Superior temporal gyrus (tissue), 1 donor: ENCODE results near the gene APBA3.
"Not testable (repeated sequence)": the region's sequence is repeated elsewhere in the genome, so short reads cannot be mapped to it uniquely, and the experiment has no call there.

Experiments used
- DNase-seq: peaks from one replicate; pipeline ENCODE4 v3.0.0-alpha.2; 2016; ENCODE audit errors: extremely low spot score

The APBA3 gene

DNA sequence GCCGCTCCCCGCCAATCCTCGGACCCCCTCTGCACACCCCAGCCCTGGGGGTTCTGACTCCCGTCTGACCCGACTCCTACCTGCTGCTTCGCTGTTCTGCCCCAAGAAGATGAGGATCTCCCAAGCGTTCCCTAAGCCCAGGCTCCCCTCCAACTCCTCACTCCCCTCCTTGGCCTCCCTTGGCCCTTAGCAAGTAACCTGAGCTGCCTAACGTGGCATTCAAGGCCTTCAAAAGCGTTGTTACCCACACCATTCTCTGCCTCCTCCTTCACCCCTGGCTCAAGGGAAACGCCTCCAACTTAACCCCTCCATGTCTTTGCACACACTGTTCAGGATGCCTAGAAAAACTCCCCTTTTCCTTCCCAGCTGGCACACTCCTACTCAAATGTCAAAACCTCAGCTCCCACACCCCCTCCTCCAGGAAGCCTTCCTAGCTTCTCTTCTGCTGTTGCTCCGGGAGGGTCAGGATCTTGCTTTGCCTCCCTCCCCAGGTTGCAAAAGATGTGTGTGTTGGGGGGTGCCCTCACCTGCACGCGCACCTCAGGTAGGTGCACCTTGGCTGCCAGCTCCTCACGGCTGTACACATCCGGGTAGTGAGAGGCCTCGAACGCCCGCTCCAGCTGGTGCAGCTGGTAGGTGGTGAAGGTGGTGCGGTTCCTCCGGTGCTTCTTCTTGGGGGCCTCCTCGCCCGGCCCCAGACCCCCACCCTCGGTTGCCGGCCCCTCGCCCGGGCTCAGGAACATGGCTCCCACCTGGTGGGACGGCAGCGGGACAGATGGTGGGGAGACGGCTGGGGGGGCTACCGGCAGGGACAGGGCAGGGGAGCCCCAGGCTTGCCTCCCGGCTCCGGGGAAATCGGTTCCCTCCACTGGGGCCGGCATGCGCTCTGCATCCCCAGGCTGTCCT lies 9.8 kb upstream of the APBA3 start:
- no peak for DNase-seq

DNA sequence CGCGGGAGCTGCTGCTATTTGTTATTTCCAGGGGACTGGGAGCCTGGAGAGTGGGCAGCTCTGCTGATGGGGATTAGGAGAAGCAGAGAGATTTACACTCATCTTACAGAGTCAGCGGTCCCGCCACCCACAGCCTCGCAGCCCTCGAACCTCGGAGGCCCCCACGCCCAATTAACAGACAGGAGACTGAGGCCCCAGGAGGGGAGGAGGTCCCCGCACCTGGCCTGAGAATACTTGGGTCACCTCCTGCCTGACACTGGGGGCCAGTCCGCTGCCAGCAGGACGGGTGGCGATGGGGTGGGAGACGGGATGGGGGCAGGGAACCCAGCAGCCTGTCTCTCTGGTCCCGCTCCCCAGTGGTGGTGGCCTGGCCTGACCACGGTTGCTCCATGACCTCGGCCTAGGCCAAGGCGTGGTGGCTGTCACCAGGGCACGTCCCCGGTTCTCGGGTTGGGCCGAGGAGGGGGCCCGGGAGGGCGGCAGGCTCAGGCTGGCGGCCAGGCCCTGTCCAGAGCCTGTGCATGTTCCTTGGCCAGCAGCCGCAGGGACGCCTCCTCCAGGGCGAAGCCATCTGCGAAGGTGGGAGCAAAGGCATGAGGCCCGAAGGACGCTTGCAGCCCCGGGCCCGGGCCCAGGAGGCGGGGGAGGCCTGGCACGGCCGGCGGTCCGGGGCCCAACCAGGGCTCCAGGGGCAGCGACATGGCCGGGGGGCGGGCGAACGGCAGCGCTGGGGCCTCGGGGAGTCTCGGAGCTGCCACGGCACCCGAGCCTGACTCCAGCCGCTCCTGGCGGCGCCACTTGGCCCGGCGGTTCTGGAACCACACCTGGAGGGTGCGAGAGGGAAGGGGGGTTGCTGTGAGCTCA lies 8.9 kb upstream of the APBA3 start:
- no peak for DNase-seq

DNA sequence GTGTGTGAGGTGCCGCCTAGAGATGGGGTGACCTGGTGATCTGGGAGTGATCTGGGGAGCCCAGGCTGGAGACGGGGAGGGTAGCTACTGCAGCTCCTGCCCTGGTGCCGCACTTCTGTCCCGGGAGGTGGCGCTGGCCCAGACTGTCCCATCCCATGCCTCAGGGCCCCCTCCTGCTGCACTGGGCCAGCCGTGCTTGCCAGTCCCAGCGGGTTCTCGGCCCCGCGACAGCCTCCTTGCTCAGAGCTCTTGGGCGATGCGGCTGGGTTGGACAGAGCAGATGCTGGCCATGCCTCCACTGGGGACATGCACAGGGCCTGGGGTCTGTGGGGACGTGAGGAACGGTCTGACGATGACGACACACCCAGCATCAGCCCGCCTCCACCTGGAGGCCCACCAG lies 8.0 kb upstream of the APBA3 start:
- no peak for DNase-seq

DNA sequence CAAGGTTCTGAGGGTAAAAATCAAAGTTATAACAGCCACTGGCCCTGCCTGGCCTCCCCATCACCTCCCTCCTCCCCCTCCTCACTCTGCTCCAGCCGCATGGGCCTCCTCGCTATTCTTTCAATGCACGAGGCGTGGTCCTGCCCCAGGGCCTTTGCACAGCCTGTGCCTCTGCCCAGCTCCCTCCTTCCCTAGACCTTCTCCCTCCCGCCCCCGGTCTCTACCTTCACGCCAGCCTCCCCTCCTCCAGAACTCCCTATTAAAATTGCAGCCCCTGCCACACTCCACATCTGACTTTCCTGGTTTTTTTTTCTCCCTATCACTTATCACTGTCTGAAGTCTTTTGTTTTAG lies 7.2 kb upstream of the APBA3 start:
- DNase-seq = no peak

DNA sequence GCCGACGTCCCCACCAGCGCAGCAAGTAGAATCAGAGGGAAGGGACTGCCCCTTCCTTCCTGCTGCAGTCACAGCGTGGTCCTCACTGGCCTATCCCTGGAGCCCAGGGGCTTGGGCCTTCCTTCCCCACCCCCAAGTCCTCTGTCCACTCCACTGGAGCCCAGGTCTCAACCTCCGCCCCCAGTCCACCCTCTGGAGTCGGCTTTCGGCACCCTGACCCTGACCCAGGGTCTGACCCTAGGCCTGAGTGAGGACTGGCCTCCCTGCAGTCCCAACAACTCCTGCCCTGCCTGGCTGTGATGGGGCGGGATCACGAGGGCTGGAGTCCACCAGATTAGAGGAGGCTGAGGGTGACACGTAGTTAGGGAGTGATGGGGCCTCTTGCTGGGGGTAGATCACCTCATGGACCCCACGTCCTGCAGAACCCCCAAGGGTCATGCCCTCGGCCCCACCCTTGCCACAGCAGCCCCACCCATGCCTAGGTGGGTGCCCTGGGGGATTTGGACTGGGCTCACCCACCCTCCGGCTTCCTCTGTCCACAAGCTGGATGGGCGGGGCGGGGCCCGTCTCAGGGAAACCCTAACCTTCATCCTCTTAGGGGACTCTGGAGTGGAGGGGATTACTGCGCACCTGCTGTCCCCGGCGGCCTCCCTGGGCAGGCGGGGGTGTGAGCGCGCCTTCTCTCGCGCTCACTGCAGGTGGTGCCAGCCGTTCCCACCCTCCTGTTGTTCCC lies 6.7 kb upstream of the APBA3 start:
- no peak for DNase-seq

DNA sequence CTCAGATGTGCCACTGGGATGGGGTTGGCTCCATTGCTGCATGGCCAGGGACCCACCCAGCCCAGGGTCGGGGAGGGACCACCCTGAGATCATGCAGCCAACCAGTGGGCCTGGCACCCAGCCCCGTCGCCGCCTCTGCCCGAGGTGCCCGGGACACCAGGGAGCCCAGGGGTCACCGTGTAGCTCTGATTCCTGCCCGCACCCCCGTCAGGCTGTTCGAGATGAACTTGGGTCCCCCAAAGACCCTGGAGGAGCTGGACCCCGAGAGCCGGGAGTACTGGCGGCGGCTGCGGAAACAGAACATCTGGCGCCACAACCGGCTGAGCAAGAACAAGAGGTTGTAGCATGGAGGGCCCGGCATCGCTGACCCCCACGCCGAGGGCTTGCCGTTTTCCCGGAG lies 5.6 kb upstream of the APBA3 start:
- no peak for DNase-seq

DNA sequence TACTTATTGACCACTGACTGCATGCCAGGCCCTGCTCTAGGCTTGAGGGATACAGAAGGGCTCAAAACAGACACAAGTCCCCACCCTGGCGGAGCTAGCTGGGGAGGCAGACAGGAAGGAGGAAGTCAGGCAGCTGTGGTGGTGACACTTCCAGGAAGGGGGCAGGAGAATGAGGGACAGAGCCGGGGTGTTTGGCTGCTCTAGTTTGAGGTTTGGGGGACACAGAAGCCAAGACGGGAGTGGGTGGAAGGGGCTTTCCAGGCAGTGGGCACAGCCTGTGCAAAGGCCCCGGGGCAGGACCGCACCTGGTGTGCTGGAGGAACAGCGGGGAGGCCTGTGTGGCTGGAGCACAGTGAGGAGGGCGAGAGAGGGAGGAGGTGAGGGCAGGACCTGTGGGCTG lies 5.0 kb upstream of the APBA3 start:
- no peak for DNase-seq

DNA sequence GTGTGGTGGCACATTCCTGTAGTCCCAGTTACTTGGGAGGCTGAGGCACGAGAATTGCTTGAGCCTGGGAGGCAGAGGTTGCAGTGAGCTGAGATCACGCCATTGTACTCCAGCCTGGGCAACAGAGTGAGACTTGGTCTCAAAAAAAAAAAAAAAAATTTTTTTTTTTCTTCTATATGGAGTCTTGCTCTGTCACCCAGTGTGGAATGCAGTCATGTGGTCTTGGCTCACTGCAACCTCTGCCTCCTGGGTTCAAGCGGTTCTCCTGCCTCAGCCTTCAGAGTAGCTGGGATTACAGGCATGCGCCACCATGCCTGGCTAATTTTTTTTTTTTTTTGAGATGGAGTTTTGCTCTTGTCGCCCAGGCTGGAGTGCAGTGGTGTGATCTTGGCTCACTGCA lies 4.3 kb upstream of the APBA3 start:
- DNase-seq = not testable (repeated sequence)

DNA sequence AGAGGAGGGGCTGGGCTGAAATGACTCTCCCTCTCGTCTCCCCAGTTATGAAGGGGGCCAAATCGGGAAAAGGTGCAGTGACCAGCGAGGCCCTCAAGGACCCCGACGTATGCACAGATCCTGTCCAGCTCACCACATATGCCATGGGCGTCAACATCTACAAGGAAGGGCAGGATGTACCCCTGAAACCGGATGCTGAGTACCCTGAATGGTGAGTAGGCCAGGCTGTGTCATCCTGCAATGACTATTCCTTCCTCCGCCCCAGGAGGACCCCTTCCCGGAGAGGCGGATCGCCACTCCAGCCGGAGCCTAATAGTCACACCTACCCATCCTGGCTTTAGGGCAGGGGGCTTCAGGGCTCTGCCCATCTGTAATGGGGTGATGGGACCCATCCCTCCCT lies 3.6 kb upstream of the APBA3 start:
- DNase-seq = no peak

DNA sequence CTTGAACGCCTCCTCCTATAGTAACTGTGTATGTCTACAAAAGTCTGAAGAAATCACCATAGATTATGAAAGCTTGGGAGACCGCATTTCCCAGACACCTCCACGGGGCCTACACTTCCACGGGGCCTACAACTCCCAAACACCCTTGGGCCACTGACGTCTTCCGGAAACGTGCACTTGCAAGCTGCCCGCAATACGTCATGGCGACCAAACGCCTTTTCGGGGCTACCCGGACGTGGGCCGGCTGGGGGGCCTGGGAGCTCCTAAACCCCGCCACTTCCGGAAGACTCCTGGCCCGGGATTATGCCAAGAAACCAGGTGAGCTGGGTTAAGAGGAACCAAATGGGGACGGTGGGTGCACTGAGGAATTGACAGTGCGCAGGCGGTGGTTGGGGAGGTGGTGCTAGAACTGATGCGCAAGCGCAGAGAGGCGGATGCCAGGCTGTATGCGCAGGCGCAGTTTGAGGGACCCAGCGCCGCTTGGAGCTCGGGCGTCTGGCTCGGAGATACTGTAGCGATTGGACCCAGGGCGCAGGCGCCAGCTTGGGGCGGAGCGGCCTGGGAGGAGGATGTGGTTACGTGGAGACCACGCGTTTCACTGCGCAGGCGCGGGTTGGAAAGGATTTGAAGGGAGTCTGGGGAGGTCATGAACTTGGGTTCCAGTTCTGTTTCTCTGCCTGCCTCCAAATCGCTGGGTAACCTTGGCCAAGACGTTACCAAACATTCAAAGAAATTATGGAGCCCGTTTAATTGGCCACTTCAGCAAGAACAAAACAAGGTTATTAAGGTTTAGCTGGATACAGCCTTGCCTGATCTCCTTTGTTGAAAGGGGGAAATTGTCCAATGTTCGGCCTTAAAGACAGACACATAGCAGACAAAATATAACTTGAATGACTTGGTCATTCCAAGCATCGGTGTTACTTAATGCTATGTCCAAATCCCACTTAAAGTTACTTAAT lies 1.3 kb upstream of the APBA3 start, which contains the start of gene MRPL54:
MRPL54 (plus strand) TSS at position 182 of the 959 bp plus-strand sequence; CDS start at position 201, 19 bp downstream.
- peak; percentile 100 for DNase-seq

DNA sequence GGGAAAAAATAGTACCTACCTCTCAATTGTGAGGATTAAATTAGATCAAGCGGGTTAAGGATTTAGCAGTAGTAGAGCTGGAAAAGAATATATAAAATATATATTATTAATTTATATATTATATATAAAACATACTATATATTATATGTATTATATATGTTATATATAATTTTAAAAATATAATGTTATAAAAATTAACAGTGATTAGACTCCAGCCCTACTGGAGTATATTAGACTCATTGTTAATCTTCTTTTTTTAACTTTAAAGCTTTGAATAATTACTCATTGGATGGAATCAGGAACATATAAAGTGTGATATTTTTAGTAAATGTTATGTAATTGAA lies 610 bp upstream of the APBA3 start:
- no peak for DNase-seq

DNA sequence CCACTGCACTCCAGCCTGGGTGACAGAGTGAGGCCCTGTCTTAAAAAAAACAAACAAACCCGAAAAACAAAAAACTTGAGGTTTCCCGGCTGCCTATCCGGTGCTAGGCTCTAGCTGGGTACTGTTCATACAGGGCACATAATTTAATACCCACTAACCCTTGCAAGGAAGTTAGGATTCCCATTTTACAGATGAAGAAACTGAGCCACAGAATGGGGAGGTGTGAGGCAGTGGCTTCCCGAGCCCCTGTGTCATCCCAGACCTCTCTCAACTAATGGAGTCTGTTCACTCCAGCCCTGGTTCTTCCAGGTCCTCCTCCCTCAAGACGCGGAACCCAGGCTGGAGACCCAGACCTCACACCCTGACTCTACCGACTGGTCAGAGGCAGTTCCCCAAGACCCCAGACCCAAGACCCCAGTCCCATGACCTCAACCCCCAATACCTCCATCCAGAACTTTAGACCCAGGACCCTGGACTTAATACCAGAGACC lies 576 bp downstream of the APBA3 start:
- no peak for DNase-seq

DNA sequence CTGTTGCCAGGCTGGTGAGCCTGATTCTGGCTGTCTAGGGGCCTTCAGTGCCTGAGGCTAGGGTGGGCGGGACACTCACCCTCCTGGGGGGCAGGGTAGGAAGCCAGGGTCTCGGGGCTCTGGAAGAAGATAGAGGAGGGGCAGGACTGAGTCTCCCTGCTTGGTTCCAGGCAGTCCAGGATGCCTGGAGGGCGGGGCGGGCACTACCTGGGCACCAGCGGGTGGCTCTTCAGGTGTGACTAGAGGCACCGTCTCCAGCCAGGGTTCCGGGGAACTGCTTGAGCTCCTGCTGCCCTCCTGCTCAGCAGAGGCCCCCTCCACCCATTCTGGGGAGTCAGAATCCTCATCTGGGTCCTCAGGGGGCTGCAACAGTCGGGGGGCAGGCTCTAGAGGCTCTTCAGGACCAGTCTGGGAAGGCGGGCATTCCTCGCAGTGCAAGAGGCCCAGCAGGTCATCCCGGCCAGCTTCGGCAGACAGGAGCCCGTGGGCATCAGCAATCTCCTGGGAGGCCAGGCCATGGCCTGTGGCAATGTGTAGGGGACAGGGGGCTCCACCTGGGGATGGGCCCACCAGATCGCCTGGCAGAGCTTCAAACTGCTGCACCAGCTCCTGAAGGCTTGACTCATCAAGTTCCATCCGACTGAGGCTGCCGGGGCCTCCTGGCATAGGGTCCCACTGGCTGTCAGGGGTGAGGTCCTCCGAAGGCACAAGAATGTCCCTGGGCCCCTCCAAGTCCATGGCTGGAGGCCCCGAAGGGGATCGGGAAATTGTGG lies 1.8 kb downstream of the APBA3 start:
- DNase-seq = no peak

DNA sequence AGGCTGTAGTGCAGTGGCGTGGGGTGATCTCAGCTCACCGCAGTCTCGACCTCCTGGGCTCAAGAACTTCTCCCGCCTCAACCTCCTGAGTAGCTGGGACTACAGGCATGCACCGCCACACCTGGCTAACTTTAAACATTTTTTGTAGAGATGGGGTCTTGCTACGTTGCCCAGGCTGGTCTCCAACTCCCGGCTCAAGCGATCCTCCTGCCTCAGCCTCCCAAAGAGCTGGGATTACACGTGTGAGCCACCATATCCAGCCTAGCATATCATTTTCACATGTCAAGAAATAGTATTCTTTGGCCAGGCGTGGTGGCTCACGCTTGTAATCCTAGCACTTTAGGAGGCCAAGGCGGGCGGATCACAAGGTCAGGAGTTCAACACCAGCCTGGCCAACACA lies 3.2 kb downstream of the APBA3 start:
- not testable (repeated sequence) for DNase-seq

DNA sequence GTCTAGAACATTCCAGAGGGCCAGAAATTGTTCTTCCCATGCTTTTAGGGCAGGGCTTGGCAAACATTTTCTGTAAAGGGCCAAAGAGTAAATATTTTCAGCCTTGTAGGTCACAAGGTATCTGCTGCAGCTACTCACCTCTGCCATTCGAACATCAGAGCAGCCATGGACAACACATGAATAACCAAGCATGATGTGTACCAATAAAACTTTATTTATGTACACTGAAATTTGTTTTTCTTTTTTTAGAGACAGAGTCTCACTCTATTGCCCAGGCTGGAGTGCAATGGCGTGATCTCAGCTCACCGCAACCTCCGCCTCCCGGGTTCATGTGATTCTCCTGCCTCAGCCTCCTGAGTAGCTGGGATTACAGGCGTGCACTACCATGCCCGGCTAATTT lies 3.8 kb downstream of the APBA3 start:
- DNase-seq = not testable (repeated sequence)

DNA sequence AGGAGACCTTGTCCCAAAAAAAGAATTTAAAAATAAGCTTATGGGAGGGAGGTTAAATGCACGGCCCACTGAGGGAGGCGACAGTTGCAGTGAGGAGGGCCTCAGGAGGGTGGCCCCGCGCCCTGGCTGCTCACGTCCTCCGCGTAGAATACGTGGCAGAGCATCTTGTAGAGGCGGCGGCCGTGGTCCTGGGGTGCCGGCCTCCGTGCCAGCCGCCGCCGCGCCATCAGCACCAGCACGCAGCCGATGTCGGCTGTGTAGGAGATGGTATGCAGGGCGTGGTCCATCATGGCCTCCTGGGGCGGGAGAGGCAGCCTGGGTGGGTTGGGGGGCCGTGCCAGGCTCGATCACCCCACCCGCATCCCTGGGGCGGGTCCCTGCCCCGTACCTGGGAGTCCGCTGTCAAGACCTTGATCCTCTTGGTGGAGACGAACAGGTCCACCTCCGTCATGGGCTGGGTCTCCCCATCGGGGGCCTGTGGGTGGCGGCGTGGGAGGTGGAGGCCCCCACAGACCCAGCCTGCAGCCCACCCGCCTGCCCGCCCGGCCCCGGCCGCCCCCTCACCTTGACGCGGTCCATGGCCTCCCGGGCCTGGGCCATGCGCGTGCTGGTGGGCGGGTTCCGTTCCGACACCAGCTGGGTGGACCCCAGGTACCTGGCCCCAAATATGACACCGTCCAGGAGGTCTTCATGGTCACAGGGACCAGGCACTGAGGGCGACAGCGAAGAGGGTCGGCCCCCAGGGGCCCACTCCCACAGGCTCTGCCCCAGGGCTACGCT lies 7.7 kb downstream of the APBA3 start:
- no peak for DNase-seq

DNA sequence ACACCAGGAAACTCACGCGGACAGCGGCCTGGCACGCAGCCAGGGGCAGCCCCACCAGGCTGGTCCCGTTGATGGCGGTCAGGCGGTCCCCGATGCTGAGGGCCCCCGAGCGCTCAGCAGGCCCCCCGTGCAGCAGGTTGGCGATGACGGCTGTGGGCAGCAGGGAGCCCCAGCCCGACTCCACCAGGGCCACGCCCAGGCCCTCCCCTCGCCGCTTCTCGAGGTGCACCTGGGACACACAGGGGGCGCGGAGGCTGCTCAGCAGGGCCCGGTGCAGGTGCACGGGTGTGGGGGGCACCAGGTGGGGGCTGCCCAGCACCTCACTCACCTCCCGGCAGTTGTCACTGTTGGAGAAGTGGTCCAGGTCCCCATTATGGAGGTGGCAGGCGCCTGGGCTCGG lies 9.0 kb downstream of the APBA3 start:
- DNase-seq = no peak

DNA sequence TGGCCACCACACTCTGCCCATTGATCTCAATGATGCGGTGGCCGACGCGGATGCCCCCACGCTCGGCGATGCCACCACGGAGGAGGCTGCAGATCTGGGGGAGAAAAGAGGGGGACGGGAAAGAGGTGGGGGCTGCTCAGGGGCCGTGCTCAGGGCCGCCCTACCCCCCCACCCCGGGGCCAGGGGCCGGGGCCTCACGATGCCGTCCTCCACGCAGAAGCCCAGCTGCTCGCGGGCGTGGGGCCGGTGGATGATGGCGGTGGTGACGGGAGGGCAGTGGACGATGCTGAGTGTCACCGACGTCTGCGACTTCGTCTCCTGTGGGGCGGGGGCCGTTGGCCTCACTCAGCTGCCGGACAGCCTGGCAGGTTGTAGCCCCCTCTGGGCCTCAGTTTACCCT lies 10.3 kb downstream of the APBA3 start:
- DNase-seq = no peak

DNA sequence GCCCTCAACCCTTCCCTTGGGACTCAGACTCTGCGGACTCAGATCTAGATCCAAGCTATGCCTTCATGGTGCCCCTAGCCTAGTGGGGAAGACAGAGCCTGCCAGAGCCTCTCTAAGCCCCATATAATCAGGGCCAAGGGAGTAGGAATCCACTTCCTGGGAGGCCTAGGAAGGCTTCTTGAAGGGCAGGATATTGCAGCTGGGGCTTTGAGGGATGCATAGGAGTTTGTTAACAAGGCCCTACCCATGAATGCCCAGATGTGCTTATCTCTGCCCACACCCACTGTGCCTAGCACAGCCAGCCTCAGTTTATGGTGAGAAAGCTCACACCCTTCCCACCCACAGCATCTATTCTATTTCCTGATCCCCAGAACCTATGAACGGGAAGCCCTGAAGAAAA lies 11.3 kb downstream of the APBA3 start:
- DNase-seq = no peak
